Trophoblast cell (in vitro differentiated cells and primary cell): ENCODE data around the gene HRH3.

Experiments
- DNase-seq, 2 donors: peaks; one replicate each; pipeline ENCODE4 v3.0.0-alpha.2; 2016
- H2AFZ ChIP-seq: 2 replicates; pipeline ENCODE4 v1.6.1; 2013; ENCODE audit warnings: low read length, moderate library complexity, mild to moderate bottlenecking; ENCODE audit not compliant: insufficient read depth, poor library complexity
- H2AK5ac ChIP-seq: 2 replicates; pipeline ENCODE4 v1.6.1; 2013; ENCODE audit warnings: mild to moderate bottlenecking, low read length
- H2BK120ac ChIP-seq: 2 replicates; pipeline ENCODE4 v1.6.1; 2013; ENCODE audit warnings: low read length, mild to moderate bottlenecking, moderate library complexity; ENCODE audit not compliant: insufficient read depth, poor library complexity
- H2BK12ac ChIP-seq: 2 replicates; pipeline ENCODE4 v1.6.1; 2013; ENCODE audit warnings: mild to moderate bottlenecking, low read length, moderate library complexity
- H2BK5ac ChIP-seq: 2 replicates; pipeline ENCODE4 v1.6.1; 2013; ENCODE audit warnings: low read length, low read depth, moderate library complexity, mild to moderate bottlenecking; ENCODE audit not compliant: poor library complexity
- H3K14ac ChIP-seq: 2 replicates; pipeline ENCODE4 v1.6.1; 2013; ENCODE audit warnings: mild to moderate bottlenecking, low read length
- H3K18ac ChIP-seq: 2 replicates; pipeline ENCODE4 v1.6.1; 2013; ENCODE audit warnings: mild to moderate bottlenecking, low read length
- H3K23ac ChIP-seq: 2 replicates; pipeline ENCODE4 v1.6.1; 2013; ENCODE audit warnings: low read length
- H3K27ac ChIP-seq: 2 replicates; pipeline ENCODE4 v1.5.1; 2013; ENCODE audit warnings: low read depth, mild to moderate bottlenecking, inconsistent platforms, low read length, moderate library complexity
- H3K27me3 ChIP-seq: 2 replicates; pipeline ENCODE4 v1.6.1; 2013; ENCODE audit warnings: inconsistent platforms, mild to moderate bottlenecking, low read length, moderate library complexity; ENCODE audit not compliant: insufficient read depth
- H3K36me3 ChIP-seq, 2 experiments: 1 replicate in 1 of 2; 2 replicates in 1 of 2; pipeline ENCODE4 v1.6.1; 2013; ENCODE audit warnings: low read length in 2 of 2, mild to moderate bottlenecking in 2 of 2, moderate library complexity in 1 of 2; ENCODE audit not compliant: insufficient read depth in 2 of 2, control insufficient read depth in 1 of 2
- H3K4ac ChIP-seq: 2 replicates; pipeline ENCODE4 v1.6.1; 2013; ENCODE audit warnings: low read depth, mild to moderate bottlenecking, low read length, moderate library complexity
- H3K4me1 ChIP-seq, 2 experiments: 1 replicate in 1 of 2; 2 replicates in 1 of 2; pipeline ENCODE4 v1.6.1; 2013; ENCODE audit warnings: low read length in 2 of 2, mild to moderate bottlenecking in 2 of 2, moderate library complexity in 1 of 2; ENCODE audit not compliant: insufficient read depth in 2 of 2, control insufficient read depth in 1 of 2
- H3K4me2 ChIP-seq: 2 replicates; pipeline ENCODE4 v1.6.1; 2013; ENCODE audit warnings: inconsistent platforms, mild to moderate bottlenecking, low read length, moderate library complexity
- H3K4me3 ChIP-seq: 2 replicates; pipeline ENCODE4 v1.5.1; 2013; ENCODE audit warnings: mild to moderate bottlenecking, low read depth, low read length, inconsistent platforms
- H3K79me1 ChIP-seq: one replicate; pipeline ENCODE4 v1.6.1; 2013; ENCODE audit warnings: low read length
- H3K79me2 ChIP-seq: 2 replicates; pipeline ENCODE4 v1.6.1; 2013; ENCODE audit warnings: low read length, mild to moderate bottlenecking; ENCODE audit not compliant: control insufficient read depth, insufficient read depth, poor library complexity
- H3K9ac ChIP-seq: 2 replicates; pipeline ENCODE4 v1.6.1; 2013; ENCODE audit warnings: mild to moderate bottlenecking, low read length
- H3K9me3 ChIP-seq: 2 replicates; pipeline ENCODE4 v1.6.1; 2013; ENCODE audit warnings: low read depth, mild to moderate bottlenecking, control low read depth, inconsistent platforms, low read length; ENCODE audit not compliant: insufficient read depth
- H4K12ac ChIP-seq: 2 replicates; pipeline ENCODE4 v1.6.1; 2013; ENCODE audit warnings: low read depth, mild to moderate bottlenecking, low read length, moderate library complexity
- H4K8ac ChIP-seq: 2 replicates; pipeline ENCODE4 v1.6.1; 2013; ENCODE audit warnings: low read depth, mild to moderate bottlenecking, low read length, moderate library complexity
- H4K91ac ChIP-seq: one replicate; pipeline ENCODE4 v1.6.1; 2013; ENCODE audit warnings: low read depth, mild to moderate bottlenecking, low read length, moderate library complexity
- WGBS: extraction: QIAGEN DNeasy Blood & Tissue Kit; methylation state at CpG from one replicate; pipeline ENCODE4 v1.1.7; 2013; ENCODE audit warnings: missing lambda C conversion rate; ENCODE audit not compliant: insufficient read length, insufficient coverage; ENCODE audit errors: extremely low coverage; 5-methylcytosine and 5-hydroxymethylcytosine counted together

The HRH3 gene

DNA sequence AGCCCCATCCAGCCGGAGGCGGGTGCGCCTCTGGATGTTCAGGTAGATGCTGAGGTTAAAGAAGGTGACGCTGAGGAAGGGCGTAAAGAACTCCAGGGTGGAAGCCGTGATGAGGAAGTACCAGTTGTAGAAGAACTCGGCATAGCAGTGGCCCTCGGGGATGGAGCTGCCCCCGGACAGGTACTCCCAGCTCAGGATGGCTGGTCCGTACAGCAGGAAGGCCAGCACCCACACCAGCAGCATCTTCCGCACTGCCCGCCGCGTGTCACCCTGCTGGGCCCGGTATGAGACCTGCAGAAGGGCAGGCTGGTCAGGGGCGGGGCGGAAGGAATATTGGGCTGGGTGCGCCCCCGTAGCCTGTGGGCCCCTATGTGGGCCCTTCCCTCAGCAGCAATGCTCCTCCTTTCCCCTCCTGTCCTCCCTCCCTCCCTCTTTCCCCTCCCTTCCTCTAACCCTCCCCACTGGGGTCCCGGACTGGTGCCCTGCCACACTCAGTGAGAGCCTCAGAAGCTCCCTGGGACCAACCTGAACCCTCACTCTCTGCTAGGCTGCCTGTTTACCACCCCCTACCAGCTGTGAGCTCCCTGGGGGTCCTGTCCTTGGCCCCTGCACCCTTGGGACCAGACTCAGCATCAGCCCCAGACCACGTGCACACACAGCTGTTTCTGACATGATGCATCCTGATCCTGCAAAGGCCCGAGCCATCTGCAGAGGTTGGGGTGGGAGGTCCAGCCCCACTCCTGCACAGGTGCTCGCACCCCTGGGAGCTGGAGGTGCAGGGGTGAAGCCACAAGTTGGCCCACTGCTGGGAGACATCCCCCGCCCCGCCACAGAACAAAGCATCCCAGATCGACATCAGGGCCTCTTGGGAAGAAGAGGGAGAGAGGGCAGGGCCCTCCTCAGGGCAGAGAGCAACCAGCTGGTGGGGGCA, 3.2 kb downstream of the HRH3 start:
- Histone ChIP-seq H2AFZ (no peak overlapping the region), H3K27ac (no peak overlapping the region), H2BK5ac (no peak overlapping the region), H4K91ac (no peak overlapping the region), H2BK12ac (no peak overlapping the region), H3K23ac (no peak overlapping the region), H3K79me1 (no peaks in the 10 kb centered on the region), H3K27me3 (peaks cover 44% of the 10 kb centered on the region), H3K9me3 (peaks cover 2% of the 10 kb centered on the region), H3K4me2 (no peak overlapping the region), H3K79me2 (no peaks in the 10 kb centered on the region), H2AK5ac (no peak overlapping the region), H3K18ac (no peak overlapping the region), H3K14ac (no peak overlapping the region), H4K8ac (no peak overlapping the region), H4K12ac (no peak overlapping the region), H3K36me3 (no peaks in the 10 kb centered on the region), H3K4me1 (peaks cover 4 to 6% of the 10 kb centered on the region in 2 experiments), H3K9ac (no peak overlapping the region), H3K4ac (no peak overlapping the region), H3K4me3 (no peak overlapping the region), H2BK120ac (no peak overlapping the region)
- no CpG with 5 or more reads among the region's 26 CpGs for whole genome bisulfite sequencing
- DNase-seq = no peak

DNA sequence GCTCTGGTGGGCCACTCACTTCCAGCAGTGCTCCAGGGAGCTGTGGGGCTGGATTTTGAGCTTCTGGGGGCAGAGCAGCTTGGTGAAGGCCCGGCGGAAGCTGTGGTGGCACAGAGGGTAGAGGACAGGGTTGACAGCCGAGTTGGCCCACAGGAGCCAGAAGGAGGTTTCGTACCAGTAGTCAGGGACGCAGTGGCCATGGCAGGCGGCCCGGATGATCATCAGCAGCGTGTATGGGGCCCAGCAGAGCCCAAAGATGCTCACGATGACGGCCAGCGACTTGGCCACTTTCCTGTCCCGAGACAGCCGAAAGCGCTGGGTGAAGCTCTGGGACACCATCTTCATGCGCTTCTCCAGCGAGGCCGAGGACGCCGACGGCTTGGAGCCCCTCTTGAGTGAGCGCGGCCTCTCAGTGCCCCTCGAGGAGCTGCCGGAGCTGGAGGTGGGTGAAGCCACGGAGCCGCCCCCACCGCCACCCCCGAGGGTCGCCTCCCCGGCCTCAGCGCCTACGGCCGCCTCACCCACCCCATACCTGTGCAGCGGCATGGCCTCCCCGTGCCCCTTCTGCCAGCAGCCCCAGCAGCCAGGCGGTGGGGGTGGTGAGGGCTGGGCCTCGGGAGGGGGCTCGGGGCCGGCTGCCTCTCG, 4.0 kb downstream of the HRH3 start:
- peaks cover 37% of the 10 kb centered on the region for H3K27me3 ChIP-seq
- H3K23ac ChIP-seq = no peak overlapping the region
- no peak overlapping the region for H2AK5ac ChIP-seq
- H3K9me3 ChIP-seq = peaks cover 2% of the 10 kb centered on the region
- WGBS = no CpG with 5 or more reads among the region's 40 CpGs
- no peak overlapping the region for H3K27ac ChIP-seq
- no peak overlapping the region for H3K9ac ChIP-seq
- peaks cover 4 to 6% of the 10 kb centered on the region in 2 experiments for H3K4me1 ChIP-seq
- H4K12ac ChIP-seq = no peak overlapping the region
- no peak overlapping the region for H3K4ac ChIP-seq
- H3K79me1 ChIP-seq = no peaks in the 10 kb centered on the region
- no peak overlapping the region for H2BK120ac ChIP-seq
- H3K14ac ChIP-seq = no peak overlapping the region
- DNase-seq = no peak
- no peaks in the 10 kb centered on the region for H3K36me3 ChIP-seq
- H4K91ac ChIP-seq = no peak overlapping the region
- no peak overlapping the region for H2AFZ ChIP-seq
- no peak overlapping the region for H3K18ac ChIP-seq
- H2BK12ac ChIP-seq = no peak overlapping the region
- no peak overlapping the region for H4K8ac ChIP-seq
- H3K4me2 ChIP-seq = no peak overlapping the region
- H3K4me3 ChIP-seq = no peak overlapping the region
- H3K79me2 ChIP-seq = no peaks in the 10 kb centered on the region
- no peak overlapping the region for H2BK5ac ChIP-seq

DNA sequence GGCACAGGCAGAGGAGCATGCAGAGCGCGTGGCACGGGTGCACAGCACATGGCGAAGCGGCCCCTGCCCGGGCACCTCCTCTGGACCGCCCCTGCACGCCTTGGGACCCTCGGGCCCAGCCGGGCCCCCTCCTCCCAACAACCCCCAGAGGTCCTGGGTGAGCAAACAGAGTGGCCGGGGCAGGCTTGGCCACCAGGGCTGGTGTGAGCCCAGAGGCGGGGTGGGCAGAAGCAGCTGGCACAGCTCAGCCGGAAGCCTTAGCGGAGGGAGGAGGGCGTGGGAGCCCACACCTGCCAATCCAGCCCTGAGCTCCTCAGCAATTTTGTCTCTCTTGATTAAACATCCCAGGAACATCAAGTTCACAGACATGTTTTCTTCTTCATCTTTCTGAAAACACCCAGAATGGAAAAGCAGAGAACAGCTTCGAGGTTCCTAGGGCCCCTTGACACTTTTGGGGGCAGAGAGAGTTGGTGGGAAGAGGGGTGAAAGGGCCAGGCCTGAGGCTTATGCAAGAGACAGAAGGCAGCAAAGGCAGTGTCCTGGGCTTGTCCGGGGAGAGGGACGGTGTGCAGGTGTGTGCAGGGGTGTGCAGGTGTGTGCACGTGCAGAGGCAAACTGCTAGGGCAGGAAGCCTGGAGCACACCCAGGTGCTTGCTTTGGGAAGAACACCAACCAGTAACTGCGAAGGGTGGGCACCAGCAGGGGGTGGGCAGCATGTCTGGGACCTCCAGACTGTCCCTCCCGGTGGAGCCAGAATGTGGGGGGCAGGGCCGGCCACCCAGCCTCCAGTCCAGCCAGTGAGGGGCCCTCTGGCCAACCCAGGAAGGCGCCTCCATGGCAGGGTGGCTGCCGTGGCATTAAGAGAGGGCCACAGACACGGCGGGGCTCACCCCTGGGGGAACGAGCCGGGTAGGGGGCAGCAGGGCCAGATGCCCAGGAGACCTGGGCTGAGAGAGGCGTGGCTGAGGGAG, 4.8 kb downstream of the HRH3 start:
- no CpG with 5 or more reads among the region's 29 CpGs for WGBS
- no peak overlapping the region for H2AK5ac ChIP-seq

DNA sequence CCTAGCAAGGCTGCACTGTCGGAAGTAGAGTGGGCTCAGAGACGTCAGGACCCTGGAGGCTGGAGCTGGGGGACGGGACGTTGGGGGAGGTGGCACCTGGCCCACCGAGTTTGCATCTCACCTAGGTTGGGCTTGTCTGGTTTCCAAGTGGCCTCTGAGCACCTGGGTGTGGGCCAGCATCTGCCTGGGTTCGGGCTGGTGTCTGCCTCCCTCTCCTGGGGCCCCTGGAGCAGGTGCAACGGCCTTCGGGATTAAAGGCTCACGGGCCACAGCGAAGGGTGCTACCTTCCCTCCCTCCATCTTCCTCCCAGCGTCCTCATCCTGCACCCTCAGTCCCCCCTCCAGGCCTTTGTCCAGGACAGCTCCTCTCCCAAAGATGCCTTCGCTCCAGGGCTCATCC, 6.0 kb downstream of the HRH3 start:
- Histone ChIP-seq H3K79me1 (no peaks in the 10 kb centered on the region), H2AK5ac (no peak overlapping the region), H3K27me3 (peaks cover 20% of the 10 kb centered on the region), H3K4me3 (no peak overlapping the region), H2BK12ac (no peak overlapping the region), H2BK5ac (no peak overlapping the region), H4K12ac (no peak overlapping the region), H2BK120ac (no peak overlapping the region), H4K91ac (no peak overlapping the region), H3K9ac (no peak overlapping the region), H2AFZ (no peak overlapping the region), H3K4me1 (no peaks in the 10 kb centered on the region), H4K8ac (no peak overlapping the region), H3K9me3 (peaks cover 5% of the 10 kb centered on the region), H3K23ac (no peak overlapping the region), H3K79me2 (no peaks in the 10 kb centered on the region), H3K4me2 (no peak overlapping the region), H3K14ac (no peak overlapping the region), H3K27ac (no peak overlapping the region), H3K36me3 (no peaks in the 10 kb centered on the region), H3K4ac (no peak overlapping the region), H3K18ac (no peak overlapping the region)
- WGBS = no CpG with 5 or more reads among the region's 12 CpGs
- DNase-seq = no peak

More for the DNA sequence above, 4.8 kb downstream of the HRH3 start:
- H3K79me1 ChIP-seq = no peaks in the 10 kb centered on the region
- H4K8ac ChIP-seq = no peak overlapping the region
- peaks cover 4 to 6% of the 10 kb centered on the region in 2 experiments for H3K4me1 ChIP-seq
- H3K4me3 ChIP-seq = no peak overlapping the region
- no peak overlapping the region for H3K4me2 ChIP-seq
- H2BK12ac ChIP-seq = no peak overlapping the region
- peaks cover 28% of the 10 kb centered on the region for H3K27me3 ChIP-seq
- no peaks in the 10 kb centered on the region for H3K79me2 ChIP-seq
- H2BK5ac ChIP-seq = no peak overlapping the region
- H3K9me3 ChIP-seq = peaks cover 2% of the 10 kb centered on the region
- no peak overlapping the region for H3K23ac ChIP-seq
- DNase-seq = no peak
- no peak overlapping the region for H3K18ac ChIP-seq
- no peak overlapping the region for H3K27ac ChIP-seq
- H2AFZ ChIP-seq = no peak overlapping the region
- no peak overlapping the region for H2BK120ac ChIP-seq
- H4K12ac ChIP-seq = no peak overlapping the region
- no peak overlapping the region for H3K9ac ChIP-seq
- H3K4ac ChIP-seq = no peak overlapping the region
- H4K91ac ChIP-seq = no peak overlapping the region
- no peaks in the 10 kb centered on the region for H3K36me3 ChIP-seq
- no peak overlapping the region for H3K14ac ChIP-seq
